ENCODE results near the gene CFAP20DC.

The CFAP20DC gene

DNA sequence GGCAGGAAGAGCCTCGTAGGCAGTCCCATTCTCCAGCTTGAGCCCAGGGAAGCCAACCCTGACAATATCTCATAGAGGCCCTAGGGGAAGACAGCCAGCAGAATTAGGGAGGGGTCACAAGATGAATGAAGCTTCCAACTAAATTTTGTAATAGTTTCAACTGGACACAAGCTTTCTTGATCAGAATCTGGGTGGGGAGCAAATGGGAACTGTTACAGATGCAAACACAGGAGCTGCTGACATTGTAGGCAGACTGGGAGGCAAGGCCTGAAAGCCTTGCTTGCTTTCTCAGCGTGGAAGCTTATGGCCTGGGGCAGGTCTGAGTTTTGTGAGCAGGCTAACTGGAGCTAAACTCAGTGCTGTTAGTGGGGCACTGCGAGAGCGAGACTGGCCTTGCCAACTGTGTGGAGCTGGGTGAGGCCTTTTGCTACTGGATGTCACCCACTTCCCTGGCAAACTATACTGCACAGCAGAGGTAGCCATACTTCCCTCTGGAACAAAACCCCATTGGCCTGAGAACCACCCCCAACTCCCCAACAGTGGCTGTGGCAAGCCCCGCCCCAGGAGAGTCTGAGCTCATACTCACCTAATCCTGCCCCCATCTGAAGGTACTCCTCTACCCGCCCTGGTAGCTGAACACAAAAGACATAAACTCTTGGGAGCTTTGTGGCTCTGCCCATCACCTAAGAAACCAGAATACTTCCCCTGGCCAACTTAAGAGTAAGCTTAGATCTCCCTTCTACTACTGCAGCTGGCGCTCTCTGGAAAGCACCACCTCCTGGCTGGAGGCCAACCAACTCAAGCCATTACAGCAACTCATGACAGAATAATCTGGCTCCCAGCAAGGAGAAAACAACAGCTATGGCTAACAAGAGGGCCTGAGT, 42.9 kb downstream of the CFAP20DC start:
- H3K4me3 ChIP-seq (replicated peaks; ENCODE audit: low read depth, low read length) = no peak overlapping the region
- peak; percentile 74 for DNase-seq (ENCODE audit: low read depth)
- TF ChIP-seq, protein P1, sequence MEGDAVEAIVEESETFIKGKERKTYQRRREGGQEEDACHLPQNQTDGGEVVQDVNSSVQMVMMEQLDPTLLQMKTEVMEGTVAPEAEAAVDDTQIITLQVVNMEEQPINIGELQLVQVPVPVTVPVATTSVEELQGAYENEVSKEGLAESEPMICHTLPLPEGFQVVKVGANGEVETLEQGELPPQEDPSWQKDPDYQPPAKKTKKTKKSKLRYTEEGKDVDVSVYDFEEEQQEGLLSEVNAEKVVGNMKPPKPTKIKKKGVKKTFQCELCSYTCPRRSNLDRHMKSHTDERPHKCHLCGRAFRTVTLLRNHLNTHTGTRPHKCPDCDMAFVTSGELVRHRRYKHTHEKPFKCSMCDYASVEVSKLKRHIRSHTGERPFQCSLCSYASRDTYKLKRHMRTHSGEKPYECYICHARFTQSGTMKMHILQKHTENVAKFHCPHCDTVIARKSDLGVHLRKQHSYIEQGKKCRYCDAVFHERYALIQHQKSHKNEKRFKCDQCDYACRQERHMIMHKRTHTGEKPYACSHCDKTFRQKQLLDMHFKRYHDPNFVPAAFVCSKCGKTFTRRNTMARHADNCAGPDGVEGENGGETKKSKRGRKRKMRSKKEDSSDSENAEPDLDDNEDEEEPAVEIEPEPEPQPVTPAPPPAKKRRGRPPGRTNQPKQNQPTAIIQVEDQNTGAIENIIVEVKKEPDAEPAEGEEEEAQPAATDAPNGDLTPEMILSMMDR (IDR thresholded peaks at IDR 0.05; ENCODE audit: low read length, missing control alignments) = no peak

DNA sequence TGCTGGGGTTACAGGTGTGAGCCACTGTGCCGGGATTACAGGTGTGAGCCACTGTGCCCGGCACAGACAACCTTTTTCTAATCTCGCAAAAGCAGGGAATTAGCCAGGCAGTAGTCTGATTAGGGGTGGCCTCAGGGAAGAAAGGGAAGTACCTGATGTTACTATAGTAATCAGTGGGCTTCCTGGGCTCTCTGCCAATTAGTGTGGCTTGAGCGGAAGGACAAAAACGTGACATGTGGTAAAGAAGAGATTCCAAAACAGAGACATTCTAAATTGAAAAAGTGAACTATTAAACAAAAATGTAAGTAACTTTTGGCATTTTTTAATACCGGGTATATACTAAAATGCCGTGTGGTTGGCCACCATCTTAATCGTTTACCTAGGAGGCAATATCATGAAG, 48.1 kb downstream of the CFAP20DC start:
- DNase-seq (ENCODE audit: low read depth) = no peak
- no peak overlapping the region for H3K4me3 ChIP-seq (replicated peaks; ENCODE audit: low read depth, low read length)
- TF ChIP-seq, protein P1 (IDR thresholded peaks at IDR 0.05; ENCODE audit: low read length, missing control alignments) = no peak

DNA sequence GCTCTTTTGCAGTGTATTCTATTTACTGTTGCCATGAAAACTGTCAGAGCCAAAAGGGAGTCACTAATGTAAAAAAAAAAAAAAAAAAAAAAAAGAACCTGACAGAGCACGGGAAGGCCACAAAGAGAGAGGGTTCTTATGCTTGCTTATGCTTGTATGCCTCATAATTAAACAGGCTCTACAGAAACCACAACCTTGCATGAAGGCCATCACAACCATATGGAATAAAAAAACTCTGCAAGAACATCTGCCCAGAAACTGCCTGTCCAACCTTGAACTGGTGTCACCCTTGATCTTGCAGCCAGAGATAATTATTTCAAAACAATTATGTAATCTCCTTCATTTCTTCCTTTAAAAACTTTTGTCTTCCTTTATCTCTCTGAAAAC, 50.1 kb downstream of the CFAP20DC start:
- no peak overlapping the region for H3K4me3 ChIP-seq (replicated peaks; ENCODE audit: low read depth, low read length)
- peak; percentile 9 for DNase-seq (ENCODE audit: low read depth)
- TF ChIP-seq, protein P1 (IDR thresholded peaks at IDR 0.05; ENCODE audit: low read length, missing control alignments) = no peak

DNA sequence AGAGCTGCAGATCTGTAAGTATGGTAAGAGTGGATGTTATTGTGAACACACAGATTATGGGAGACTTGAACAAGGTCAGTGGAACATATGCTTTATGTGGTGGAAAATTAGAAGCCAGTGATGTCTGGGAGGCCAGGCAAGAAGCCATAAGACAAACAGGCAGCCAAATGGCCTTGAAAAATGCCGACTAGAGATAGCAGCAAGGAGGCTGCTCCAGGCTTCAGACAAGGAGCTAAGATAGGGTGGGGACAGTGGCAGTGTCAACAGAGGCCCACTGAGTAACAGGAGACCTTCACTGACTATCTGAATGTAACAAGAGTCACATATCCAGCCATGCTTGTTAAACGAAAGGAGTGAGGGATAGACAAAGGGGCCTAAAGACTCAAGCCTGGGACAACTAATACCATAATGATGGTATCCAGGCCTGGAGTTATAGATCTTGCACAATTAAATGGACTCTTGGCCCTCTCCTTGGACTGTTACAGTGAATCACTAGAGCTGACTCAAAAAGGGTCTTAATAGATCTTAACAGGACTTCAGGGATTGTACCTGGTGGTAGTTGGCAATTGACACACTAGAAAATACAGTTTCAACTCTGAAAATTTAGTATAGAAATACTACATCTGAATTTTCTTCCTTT, 50.6 kb downstream of the CFAP20DC start:
- no peak overlapping the region for H3K4me3 ChIP-seq (replicated peaks; ENCODE audit: low read depth, low read length)
- peak; percentile 15 for DNase-seq (ENCODE audit: low read depth)
- TF ChIP-seq, protein P1 (IDR thresholded peaks at IDR 0.05; ENCODE audit: low read length, missing control alignments) = no peak

DNA sequence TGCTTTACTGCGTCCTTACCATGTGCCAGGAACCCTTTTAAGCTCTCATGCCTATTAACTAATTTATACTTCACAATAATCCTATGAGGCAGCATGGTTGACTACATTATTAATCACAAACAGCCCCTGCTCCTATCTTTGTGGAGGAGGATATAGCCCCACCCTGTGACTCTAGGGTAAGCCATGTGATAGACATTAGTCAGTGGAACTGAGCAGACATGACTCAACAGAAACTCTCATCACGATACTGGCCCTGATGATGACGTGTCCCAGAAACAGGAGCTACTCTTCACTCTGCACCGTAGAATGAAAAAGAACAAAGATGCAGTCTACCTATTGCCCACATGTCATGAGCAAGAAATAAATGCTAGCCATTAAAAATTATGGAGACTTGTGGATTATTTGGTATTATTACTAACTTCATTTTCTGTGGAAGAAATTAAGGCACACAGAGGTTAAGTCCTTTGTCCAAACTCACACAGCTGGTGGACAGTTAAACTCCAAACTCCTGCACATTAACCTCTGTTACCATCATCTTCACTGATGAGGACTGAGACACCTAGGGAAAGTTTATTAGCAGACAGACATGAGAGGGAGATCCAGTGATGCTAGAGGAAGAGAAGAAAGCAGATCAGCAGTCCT, 51.2 kb downstream of the CFAP20DC start:
- H3K4me3 ChIP-seq (replicated peaks; ENCODE audit: low read depth, low read length) = no peak overlapping the region
- TF ChIP-seq, protein P1 (IDR thresholded peaks at IDR 0.05; ENCODE audit: low read length, missing control alignments) = no peak
- peak; percentile 93 for DNase-seq (ENCODE audit: low read depth)

DNA sequence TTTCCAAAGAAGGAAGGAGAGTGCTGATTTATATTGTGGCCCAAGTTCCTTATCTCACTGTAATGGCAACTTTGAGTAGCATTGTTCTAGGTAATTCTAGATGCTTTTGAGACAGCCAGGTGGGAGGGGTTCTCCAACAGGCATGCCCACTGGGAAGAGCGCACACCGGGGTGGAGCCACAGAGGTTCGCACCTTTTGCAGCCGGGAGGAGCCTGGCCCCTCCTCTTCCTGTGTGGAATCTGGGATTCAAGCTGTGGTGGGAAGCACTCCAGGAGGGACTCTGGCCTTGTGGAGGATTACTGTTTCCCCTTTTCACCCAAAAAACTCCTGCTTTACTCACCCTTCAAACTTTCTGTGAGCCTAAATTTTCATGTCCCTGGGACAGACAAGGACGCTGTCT, 53.1 kb downstream of the CFAP20DC start:
- DNase-seq (ENCODE audit: low read depth) = no peak
- TF ChIP-seq, protein P1 (IDR thresholded peaks at IDR 0.05; ENCODE audit: low read length, missing control alignments) = no peak
- H3K4me3 ChIP-seq (replicated peaks; ENCODE audit: low read depth, low read length) = no peak overlapping the region

Measured in fibroblast of pulmonary artery (primary cell).